SH-SY5Y (cell line): ENCODE measurements around the gene SEC23IP.
A peak's percentile ranks its signal among the peaks of the same experiment; 100 is the strongest.

Experiments used
- GATA2 ChIP-seq: IDR thresholded peaks from 2 replicates; pipeline ENCODE4 v1.6.1; 2011; ENCODE audit warnings: mild to moderate bottlenecking, low read depth, low read length
- GATA3 ChIP-seq: IDR thresholded peaks from 2 replicates; pipeline ENCODE4 v1.6.1; 2011; ENCODE audit warnings: low read depth, mild to moderate bottlenecking, low read length, moderate library complexity

SEC23IP gene

GRCh38 chr10:119928411-119928810, 35.9 kb downstream of the SEC23IP start:
- no peak for TF ChIP-seq GATA3
- TF ChIP-seq GATA2: no peak

GRCh38 chr10:119931871-119932270, 39.3 kb downstream of the SEC23IP start:
- TF ChIP-seq GATA2 (no peak), GATA3 (no peak)

- TF ChIP-seq GATA2 (no peak), GATA3 (no peak)
Measured at GRCh38 chr10:119932631-119933030, 40.1 kb downstream of the SEC23IP start.

GRCh38 chr10:119933179-119933578, 40.6 kb downstream of the SEC23IP start:
- TF ChIP-seq GATA2 (no peak), GATA3 (no peak)

GRCh38 chr10:119940487-119940886, 48.0 kb downstream of the SEC23IP start:
- no peak for TF ChIP-seq GATA3
- no peak for TF ChIP-seq GATA2

- TF ChIP-seq GATA3 (no peak), GATA2 (no peak)
Measured at GRCh38 chr10:119942973-119943372, 50.4 kb downstream of the SEC23IP start.

GRCh38 chr10:119945805-119946204, 53.3 kb downstream of the SEC23IP start:
- TF ChIP-seq GATA2 (no peak), GATA3 (no peak)

- TF ChIP-seq GATA2 (peak; percentile 49; the same call in 1 of the 2 replicates), GATA3 (no peak)
Measured at GRCh38 chr10:119947300-119947699, 54.8 kb downstream of the SEC23IP start.

- TF ChIP-seq GATA3 (no peak), GATA2 (no peak)
Measured at GRCh38 chr10:119957451-119957850, 64.9 kb downstream of the SEC23IP start.

GRCh38 chr10:119962837-119963236, 70.3 kb downstream of the SEC23IP start:
- TF ChIP-seq GATA3 (no peak), GATA2 (no peak)

- no peak for TF ChIP-seq GATA3
- no peak for TF ChIP-seq GATA2
Measured at GRCh38 chr10:119967066-119967465, 74.5 kb downstream of the SEC23IP start.

- TF ChIP-seq GATA2 (no peak), GATA3 (no peak)
Measured at GRCh38 chr10:119969609-119970008, 77.1 kb downstream of the SEC23IP start.

GRCh38 chr10:119970107-119970506, 77.6 kb downstream of the SEC23IP start:
- TF ChIP-seq GATA3 (peak; percentile 27; the same call in 1 of the 2 replicates), GATA2 (no peak)

GRCh38 chr10:119970963-119971362, 78.4 kb downstream of the SEC23IP start:
- TF ChIP-seq GATA2: no peak
- TF ChIP-seq GATA3: no peak

- TF ChIP-seq GATA3 (no peak), GATA2 (no peak)
Measured at GRCh38 chr10:119973281-119973680, 80.8 kb downstream of the SEC23IP start.

GRCh38 chr10:119976421-119976820, 83.9 kb downstream of the SEC23IP start:
- TF ChIP-seq GATA3 (no peak), GATA2 (no peak)
